SU-DHL-6 (cell line): Measurements from ENCODE around the gene ZNF185.

ENCODE experiments used
- H2AFZ ChIP-seq: fragments of 200-600 bp; sonication (generic); 2 replicates; pipeline ENCODE4 v1.6.1; 2014; ENCODE audit warnings: low read depth, mild to moderate bottlenecking, moderate library complexity, mixed read lengths, antibody characterized with exemption, low read length; ENCODE audit not compliant: severe bottlenecking
- H3F3A ChIP-seq: fragments of 200-600 bp; shearing (Covaris generic); 2 replicates; pipeline ENCODE4 v1.6.0; 2016; ENCODE audit warnings: antibody characterized with exemption, mild to moderate bottlenecking; ENCODE audit not compliant: insufficient read depth
- H3K27ac ChIP-seq: fragments of 200-600 bp; sonication (generic); 2 replicates; pipeline ENCODE4 v1.5.1; 2016; ENCODE audit warnings: low read depth, mild to moderate bottlenecking, low read length, moderate library complexity, mixed read lengths
- H3K27me3 ChIP-seq: fragments of 200-600 bp; sonication (generic), shearing (Covaris generic); 2 replicates; pipeline ENCODE4 v1.6.0; 2014; ENCODE audit warnings: mild to moderate bottlenecking, low read length
- H3K36me3 ChIP-seq: fragments of 200-600 bp; sonication (generic); 2 replicates; pipeline ENCODE4 v1.6.1; 2014; ENCODE audit warnings: mild to moderate bottlenecking, low read length, mixed read lengths
- H3K4me2 ChIP-seq: fragments of 300-600, 200-600 bp; shearing (Covaris generic), sonication (generic); 2 replicates; pipeline ENCODE4 v1.6.0; 2014; ENCODE audit warnings: low read length, low read depth, mild to moderate bottlenecking; ENCODE audit not compliant: poor library complexity, severe bottlenecking
- H3K4me3 ChIP-seq: fragments of 200-600 bp; sonication (generic); 2 replicates; pipeline ENCODE4 v1.5.1; 2014; ENCODE audit warnings: antibody characterized with exemption, low read length, mild to moderate bottlenecking, mixed read lengths; ENCODE audit not compliant: insufficient read depth, poor library complexity, severe bottlenecking
- H3K79me2 ChIP-seq: fragments of 200-600 bp; sonication (generic); 2 replicates; pipeline ENCODE4 v1.6.1; 2014; ENCODE audit warnings: mild to moderate bottlenecking, low read length, moderate library complexity; ENCODE audit not compliant: insufficient read depth
- H3K9ac ChIP-seq: fragments of 200-600 bp; sonication (generic); 2 replicates; pipeline ENCODE4 v1.7.0; 2014; ENCODE audit warnings: mild to moderate bottlenecking, low read length
- H3K9me2 ChIP-seq: fragments of 200-600 bp; sonication (generic); replicated peaks from 2 replicates; pipeline ENCODE4 v1.6.1; 2014; ENCODE audit warnings: low read length; ENCODE audit not compliant: insufficient read depth
- H3K9me3 ChIP-seq: fragments of 200-600 bp; sonication (generic); 2 replicates; pipeline ENCODE4 v1.6.1; 2014; ENCODE audit warnings: low read length, mixed read lengths; ENCODE audit not compliant: insufficient read depth
- H4K20me1 ChIP-seq: fragments of 200-600 bp; sonication (generic); 2 replicates; pipeline ENCODE4 v1.6.1; 2014; ENCODE audit warnings: low read depth, mild to moderate bottlenecking, antibody characterized with exemption, low read length, moderate library complexity, mixed read lengths
- EZH2phosphoT487 ChIP-seq: fragments of 200-600 bp; sonication (generic), shearing (Covaris generic); conservative IDR thresholded peaks from 2 replicates; pipeline ENCODE4 v1.6.1; 2018; ENCODE audit warnings: mild to moderate bottlenecking, antibody characterized with exemption, low read length, moderate library complexity, mixed read lengths
- TF ChIP-seq, protein P1 (sequence below): fragments of 200-600 bp; sonication (generic); IDR thresholded peaks from one replicate; pipeline ENCODE4 v1.5.1; 2017; ENCODE audit warnings: antibody characterized with exemption, mild to moderate bottlenecking, low read length, moderate library complexity; ENCODE audit not compliant: insufficient read depth, poor library complexity, severe bottlenecking

ZNF185 gene

DNA sequence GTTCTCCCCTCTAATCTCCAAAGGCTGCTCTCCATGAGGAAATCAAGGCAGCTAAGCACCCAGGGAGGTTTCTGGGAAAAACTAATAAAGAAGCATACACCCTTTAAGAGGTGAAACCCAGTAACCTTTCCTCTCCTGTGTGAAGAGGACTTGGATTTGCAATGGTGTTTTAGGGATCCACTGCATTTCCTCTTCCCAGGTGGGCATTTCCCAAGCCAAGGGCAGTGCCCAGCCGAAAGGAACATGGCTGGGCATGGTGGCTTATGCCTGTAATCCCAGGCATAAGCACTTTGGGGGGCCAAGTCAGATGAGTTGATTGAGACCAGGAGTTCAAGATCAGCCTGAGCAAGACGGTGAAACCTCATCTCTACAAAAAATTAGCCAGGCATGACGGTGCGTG is 5.4 kb upstream of the ZNF185 start:
- Histone ChIP-seq H3K36me3 (no peaks in the 10 kb centered on the region), H3K27ac (no peak overlapping the region)

DNA sequence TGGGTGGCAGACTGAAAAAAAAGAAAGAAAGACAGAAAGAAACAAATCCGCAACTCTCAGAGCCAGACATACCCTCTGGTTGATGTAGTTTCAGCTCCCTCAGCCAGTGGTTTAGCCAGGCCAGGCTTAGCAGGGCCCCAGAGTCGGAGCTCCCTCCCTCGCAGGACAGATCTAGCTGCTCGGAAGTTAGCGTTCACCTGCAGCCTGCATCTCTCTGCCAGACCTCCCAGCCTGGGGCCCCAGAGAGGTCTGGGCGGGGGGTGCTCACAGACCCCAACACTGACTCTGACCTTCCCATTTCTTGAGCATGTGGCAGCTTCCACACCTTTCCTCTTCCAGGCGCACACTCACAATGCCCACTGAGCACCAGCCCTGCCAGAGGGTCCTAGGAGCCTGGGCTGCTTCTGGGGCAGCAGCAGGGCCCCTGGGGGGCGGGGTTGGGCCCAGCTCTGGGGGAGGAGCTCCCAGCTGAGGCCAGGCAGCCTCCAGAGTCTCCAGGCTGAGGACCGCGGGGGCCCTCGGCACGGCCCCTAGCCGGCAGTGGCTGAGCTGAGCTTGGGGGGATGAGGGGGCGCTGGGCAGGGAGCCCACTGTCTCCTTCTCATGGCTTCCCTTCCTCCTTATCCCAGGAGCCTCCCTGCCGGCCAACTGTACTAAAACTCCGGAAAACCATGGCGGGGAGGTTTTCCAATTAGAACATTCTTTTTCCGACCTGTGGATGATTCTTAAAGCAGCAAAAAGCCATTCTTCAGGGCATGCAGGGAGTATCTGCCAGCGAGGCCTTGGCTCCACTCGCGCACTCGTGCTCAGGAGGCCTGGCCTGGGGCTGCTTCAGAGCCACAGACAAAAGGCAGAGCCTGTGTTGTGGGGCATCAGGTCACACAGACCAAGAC is 4.6 kb upstream of the ZNF185 start:
- Histone ChIP-seq H3K9me3 (no peaks in the 10 kb centered on the region), H3K4me3 (no peak overlapping the region), H3F3A (no peaks in the 10 kb centered on the region), H3K27me3 (no peaks in the 10 kb centered on the region), H3K9me2 (no peaks in the 10 kb centered on the region), H2AFZ (no peak overlapping the region), H4K20me1 (no peaks in the 10 kb centered on the region), H3K36me3 (no peaks in the 10 kb centered on the region), H3K79me2 (no peaks in the 10 kb centered on the region), H3K9ac (no peak overlapping the region), H3K4me2 (no peak overlapping the region), H3K27ac (no peak overlapping the region)
- TF ChIP-seq EZH2phosphoT487: no peak
- TF ChIP-seq, protein P1, sequence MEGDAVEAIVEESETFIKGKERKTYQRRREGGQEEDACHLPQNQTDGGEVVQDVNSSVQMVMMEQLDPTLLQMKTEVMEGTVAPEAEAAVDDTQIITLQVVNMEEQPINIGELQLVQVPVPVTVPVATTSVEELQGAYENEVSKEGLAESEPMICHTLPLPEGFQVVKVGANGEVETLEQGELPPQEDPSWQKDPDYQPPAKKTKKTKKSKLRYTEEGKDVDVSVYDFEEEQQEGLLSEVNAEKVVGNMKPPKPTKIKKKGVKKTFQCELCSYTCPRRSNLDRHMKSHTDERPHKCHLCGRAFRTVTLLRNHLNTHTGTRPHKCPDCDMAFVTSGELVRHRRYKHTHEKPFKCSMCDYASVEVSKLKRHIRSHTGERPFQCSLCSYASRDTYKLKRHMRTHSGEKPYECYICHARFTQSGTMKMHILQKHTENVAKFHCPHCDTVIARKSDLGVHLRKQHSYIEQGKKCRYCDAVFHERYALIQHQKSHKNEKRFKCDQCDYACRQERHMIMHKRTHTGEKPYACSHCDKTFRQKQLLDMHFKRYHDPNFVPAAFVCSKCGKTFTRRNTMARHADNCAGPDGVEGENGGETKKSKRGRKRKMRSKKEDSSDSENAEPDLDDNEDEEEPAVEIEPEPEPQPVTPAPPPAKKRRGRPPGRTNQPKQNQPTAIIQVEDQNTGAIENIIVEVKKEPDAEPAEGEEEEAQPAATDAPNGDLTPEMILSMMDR: no peak

More for the DNA sequence above, 5.4 kb upstream of the ZNF185 start:
- Histone ChIP-seq H3K9ac (no peak overlapping the region), H3K4me2 (no peak overlapping the region), H4K20me1 (no peaks in the 10 kb centered on the region), H3K9me2 (no peaks in the 10 kb centered on the region), H3F3A (no peaks in the 10 kb centered on the region), H3K4me3 (no peak overlapping the region), H2AFZ (no peak overlapping the region), H3K9me3 (no peaks in the 10 kb centered on the region), H3K79me2 (no peaks in the 10 kb centered on the region), H3K27me3 (no peaks in the 10 kb centered on the region)
- TF ChIP-seq EZH2phosphoT487: no peak
- TF ChIP-seq, protein P1: no peak

DNA sequence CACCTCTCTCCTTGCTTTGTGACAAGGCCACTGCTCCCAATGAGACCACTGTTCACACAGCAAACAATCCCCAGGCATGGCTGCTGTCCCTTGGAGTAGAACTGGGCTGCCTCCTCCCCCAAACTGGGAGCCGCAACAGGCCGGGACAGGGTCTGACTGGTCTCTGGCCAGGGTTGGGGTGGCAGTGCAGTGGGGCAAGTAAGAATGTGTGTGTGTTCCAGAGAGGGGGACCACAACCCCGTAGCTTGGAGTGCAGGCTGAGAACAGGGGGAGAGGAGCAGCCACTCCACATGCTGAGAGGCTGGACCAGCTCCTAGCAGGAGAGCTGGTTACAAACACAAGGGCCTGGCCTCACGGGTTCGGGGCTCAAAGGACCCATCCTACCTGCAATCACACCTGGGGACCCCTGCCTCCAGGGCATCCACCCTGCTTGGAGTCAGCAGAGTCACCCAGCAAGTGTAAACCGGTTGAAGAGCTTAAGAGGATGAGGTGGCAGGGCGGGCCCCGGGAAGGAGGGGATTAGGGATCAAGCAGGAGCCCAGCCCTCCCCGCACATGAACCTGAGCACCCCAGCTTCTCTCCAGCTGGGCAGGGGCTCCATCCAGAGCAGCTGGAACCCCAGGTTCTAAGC is 3.8 kb upstream of the ZNF185 start:
- Histone ChIP-seq H3K4me2 (no peak overlapping the region), H4K20me1 (no peaks in the 10 kb centered on the region), H3K9me3 (no peaks in the 10 kb centered on the region), H3K27me3 (no peaks in the 10 kb centered on the region), H3K9me2 (no peaks in the 10 kb centered on the region), H3K36me3 (no peaks in the 10 kb centered on the region), H3K4me3 (no peak overlapping the region), H2AFZ (no peak overlapping the region), H3K27ac (no peak overlapping the region), H3K79me2 (no peaks in the 10 kb centered on the region), H3K9ac (no peak overlapping the region), H3F3A (no peaks in the 10 kb centered on the region)
- TF ChIP-seq EZH2phosphoT487: no peak
- TF ChIP-seq, protein P1: no peak
